ENCODE measurements around the gene EXOC4. TPM values are rescaled to one million over a fixed set of nuclear protein-coding genes. Genes with fewer than 3 reads are reported as not detected.

The EXOC4 gene
- total and polyA plus RNA-seq, 2 of the 8 experiments (the other 6 are each of a cell fraction or from before 2014, with no cell fraction given): 27.0 to 67.3 TPM

DNA sequence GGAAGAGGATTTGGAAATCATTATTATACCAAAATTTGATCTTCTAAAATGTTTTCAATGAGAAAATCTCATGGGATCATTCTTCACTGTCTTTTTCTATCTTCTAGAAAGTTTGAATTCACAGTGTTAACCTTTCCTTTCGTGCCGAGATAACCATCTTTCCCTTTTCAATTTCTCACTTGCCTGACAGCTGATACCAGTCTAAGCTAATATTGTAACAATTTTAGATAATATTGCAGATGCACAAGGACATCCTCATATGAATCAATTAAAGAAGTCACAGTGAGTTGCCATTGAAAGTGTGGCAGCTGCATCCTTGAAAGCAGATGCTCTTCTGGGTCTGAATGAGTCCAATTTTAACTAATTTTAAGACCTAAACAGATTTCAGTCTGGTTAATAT, 734.7 kb downstream of the EXOC4 start:
- no peak overlapping the region for H4K8ac ChIP-seq (ENCODE audit: extremely low read depth, insufficient read depth, low read length)
- DNase-seq (ENCODE audit: low read depth in 1 of 2, low spot score in 2 of 2): no peak
- no peaks in the 10 kb centered on the region for H4K20me1 ChIP-seq (replicated peaks in 1 of 2; ENCODE audit: control insufficient read depth in 1 of 2, insufficient read depth in 2 of 2, low read length in 2 of 2)
- no peak overlapping the region for H3K18ac ChIP-seq (ENCODE audit: extremely low read depth, low read length)
- no peak overlapping the region for H2AFZ ChIP-seq (ENCODE audit: low read length)
- no peak overlapping the region for H2BK5ac ChIP-seq (ENCODE audit: low read depth, low read length)
- H2AK5ac ChIP-seq (ENCODE audit: low read depth, low read length): no peak overlapping the region
- no peaks in the 10 kb centered on the region for H3K4me1 ChIP-seq (replicated peaks in 1 of 4; ENCODE audit: control insufficient read depth in 3 of 4, insufficient read depth in 4 of 4, low read length in 3 of 4)
- no peaks in the 10 kb centered on the region for H3K9me3 ChIP-seq (ENCODE audit: insufficient read depth in 2 of 2, low read depth in 1 of 2, low read length in 1 of 2)
- no peak overlapping the region for H2BK20ac ChIP-seq (ENCODE audit: low read length)
- no peaks in the 10 kb centered on the region for H3K79me1 ChIP-seq (ENCODE audit: low read depth, low read length)
- H3K27ac ChIP-seq (ENCODE audit: low read depth, low read length): no peak overlapping the region
- H3K14ac ChIP-seq (ENCODE audit: insufficient read length): no peak overlapping the region
- H2BK15ac ChIP-seq (ENCODE audit: low read length): no peak overlapping the region
- no peaks in the 10 kb centered on the region for H3K36me3 ChIP-seq (ENCODE audit: control insufficient read depth in 2 of 4, insufficient read depth in 4 of 4, low read length in 3 of 4)
- POLR2A ChIA-PET (ENCODE audit: partially characterized antibody): no interaction called here
- H3K4ac ChIP-seq (replicated peaks; ENCODE audit: insufficient read length, low read depth, low read length): no peak overlapping the region
- no peaks in the 10 kb centered on the region for H3K27me3 ChIP-seq (replicated peaks in 1 of 4; ENCODE audit: control insufficient read depth in 3 of 4, extremely low read depth in 1 of 4, insufficient read depth in 3 of 4, low read length in 3 of 4)
- CTCF ChIA-PET (ENCODE audit: partially characterized antibody): no interaction called here
- H3K23ac ChIP-seq (ENCODE audit: insufficient read length): no peak overlapping the region
- no peak overlapping the region for H3K56ac ChIP-seq (replicated peaks; ENCODE audit: insufficient read length, low read depth, low read length)
- H3K4me3 ChIP-seq (ENCODE audit: extremely low read depth in 1 of 4, insufficient read depth in 2 of 4, low read depth in 3 of 4, low read length in 4 of 4): no peak overlapping the region
- WGBS, 2 experiments (ENCODE audit: extremely low coverage in 1 of 2, insufficient coverage in 1 of 2, insufficient read length in 1 of 2, insufficient replicate concordance in 2 of 2, low coverage in 1 of 2, low lambda C conversion rate in 2 of 2, missing lambda C conversion rate in 1 of 2): 45% methylated on average over 2 of the region's 2 CpGs; no CpG with 5 or more reads in 1 of the 2 experiments
- no peak overlapping the region for H2BK12ac ChIP-seq (ENCODE audit: low read depth, low read length)
- no peak overlapping the region for H3K4me2 ChIP-seq (ENCODE audit: insufficient read depth in 1 of 2, low read depth in 2 of 2, low read length in 2 of 2)
- H2BK120ac ChIP-seq (replicated peaks; ENCODE audit: low read depth, low read length): no peak overlapping the region
- no peak overlapping the region for H4K91ac ChIP-seq (replicated peaks; ENCODE audit: insufficient read length, low read length)
- H3K9ac ChIP-seq (replicated peaks in 1 of 4; ENCODE audit: extremely low read depth in 1 of 4, low read depth in 3 of 4, low read length in 3 of 4): no peak overlapping the region
- H4K5ac ChIP-seq (ENCODE audit: insufficient read length, low read depth, low read length): no peak overlapping the region
- H3K79me2 ChIP-seq (ENCODE audit: control insufficient read depth in 1 of 2, insufficient read depth in 2 of 2, low read length in 2 of 2): no peaks in the 10 kb centered on the region
- no peaks in the 10 kb centered on the region for H3K23me2 ChIP-seq (ENCODE audit: low read depth, low read length)
- FAIRE-seq: no peak
- TF ChIP-seq SUZ12 (IDR thresholded peaks at IDR 0.05; ENCODE audit: low read length) (no peak), SIN3A (conservative IDR thresholded peaks at IDR 0.05 in 1 of 2, IDR thresholded peaks at IDR 0.05 in 1 of 2; ENCODE audit: low read depth in 1 of 2, low read length in 2 of 2) (no peak), YY1 (IDR thresholded peaks at IDR 0.05; ENCODE audit: low read depth, low read length) (no peak), SAP30 (IDR thresholded peaks at IDR 0.05; ENCODE audit: insufficient read depth, insufficient replicate concordance, low read length) (no peak), CHD1 (IDR thresholded peaks at IDR 0.05; ENCODE audit: low read depth, low read length) (no peak), BRCA1 (IDR thresholded peaks at IDR 0.05; ENCODE audit: low read depth, low read length) (no peak), KDM5A (IDR thresholded peaks at IDR 0.05; ENCODE audit: low read length) (no peak), FOSL1 (IDR thresholded peaks at IDR 0.05; ENCODE audit: insufficient read depth, low read depth, low read length) (no peak), CHD2 (IDR thresholded peaks at IDR 0.05; ENCODE audit: low read length) (no peak), RXRA (IDR thresholded peaks at IDR 0.05; ENCODE audit: insufficient read depth, low read depth, low read length) (no peak), TBP (IDR thresholded peaks at IDR 0.05; ENCODE audit: low read depth, low read length) (no peak), BACH1 (IDR thresholded peaks at IDR 0.05; ENCODE audit: low read length) (no peak)
- TF ChIP-seq, protein P1, sequence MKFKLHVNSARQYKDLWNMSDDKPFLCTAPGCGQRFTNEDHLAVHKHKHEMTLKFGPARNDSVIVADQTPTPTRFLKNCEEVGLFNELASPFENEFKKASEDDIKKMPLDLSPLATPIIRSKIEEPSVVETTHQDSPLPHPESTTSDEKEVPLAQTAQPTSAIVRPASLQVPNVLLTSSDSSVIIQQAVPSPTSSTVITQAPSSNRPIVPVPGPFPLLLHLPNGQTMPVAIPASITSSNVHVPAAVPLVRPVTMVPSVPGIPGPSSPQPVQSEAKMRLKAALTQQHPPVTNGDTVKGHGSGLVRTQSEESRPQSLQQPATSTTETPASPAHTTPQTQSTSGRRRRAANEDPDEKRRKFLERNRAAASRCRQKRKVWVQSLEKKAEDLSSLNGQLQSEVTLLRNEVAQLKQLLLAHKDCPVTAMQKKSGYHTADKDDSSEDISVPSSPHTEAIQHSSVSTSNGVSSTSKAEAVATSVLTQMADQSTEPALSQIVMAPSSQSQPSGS (IDR thresholded peaks at IDR 0.05; ENCODE audit: low read length): no peak
